HepG2 (cell line): Measurements from ENCODE around the gene XPR1. TPM values are rescaled to one million over a fixed set of nuclear protein-coding genes. Genes with fewer than 3 reads are reported as not detected.

Experiments used
- ATAC-seq: fragments of 200-7000 bp; cut with Tn5 transposase; 3 replicates; pipeline ENCODE4 v1.9.1; 2020; ENCODE audit warnings: mild to moderate bottlenecking, moderate library complexity
- BruUV-seq: library from RNA; stranded (reverse); fragments of 400-500 nt; replicated peaks from 2 replicates; lab custom pipeline; 2021; lab: Mats Ljungman, UMichigan
- CTCF ChIA-PET: fragments of 300-600 bp; formaldehyde crosslinking; extraction: SDS; loops from one replicate; lab custom pipeline; 2021; ENCODE audit warnings: low total read pairs, inconsistent platforms, low intra/inter-chr PET ratio; lab: Yijun Ruan, JAX
- POLR2A ChIA-PET: fragments of 350-600 bp; sonication (Branson Sonifier 250); formaldehyde crosslinking; loops from one replicate; lab custom pipeline; 2020; ENCODE audit warnings: antibody characterized with exemption, inconsistent platforms; lab: Yijun Ruan, JAX
- DNase-seq: peaks from one replicate; pipeline ENCODE4 v3.0.0-alpha.2; 2015; ENCODE audit warnings: low spot score
- FAIRE-seq: peaks from 3 replicates; lab custom pipeline; 2011; peaks lifted over from hg19 to GRCh38; lab: Jason Lieb, UNC
- H2AFZ ChIP-seq: one replicate; pipeline ENCODE4 v1.6.1; 2011; ENCODE audit warnings: low read length, inconsistent platforms
- H3K27ac ChIP-seq: fragments of 300-600 bp; 3 replicates; pipeline ENCODE4 v1.8.0; 2011; ENCODE audit warnings: mixed run types, mild to moderate bottlenecking, mixed read lengths, low read length, inconsistent platforms; ENCODE audit not compliant: insufficient read depth; ENCODE audit errors: extremely low read length
- H3K27me3 ChIP-seq, 2 experiments: fragments of 200-600 bp in 1 of 2; 2 replicates in 1 of 2; 3 replicates in 1 of 2; pipeline versions ENCODE4 v1.6.0 to v1.8.0; 2011; ENCODE audit warnings: low read length in 2 of 2, mild to moderate bottlenecking in 2 of 2, moderate library complexity in 2 of 2, inconsistent platforms in 1 of 2; ENCODE audit not compliant: insufficient read depth in 2 of 2, control insufficient read depth in 1 of 2
- H3K36me3 ChIP-seq, 2 experiments: fragments of 200-600 bp in 1 of 2; replicated peaks in 1 of 2; 2 replicates in 1 of 2; 3 replicates in 1 of 2; pipeline versions ENCODE4 v1.5.1 to v1.8.0; 2011; ENCODE audit warnings: low read length in 2 of 2, inconsistent platforms in 1 of 2; ENCODE audit not compliant: insufficient read depth in 2 of 2, control insufficient read depth in 1 of 2
- H3K4me1 ChIP-seq: 2 replicates; pipeline ENCODE4 v1.5.1; 2012; ENCODE audit warnings: low read length, inconsistent platforms; ENCODE audit not compliant: insufficient read depth
- H3K4me2 ChIP-seq: 2 replicates; pipeline ENCODE4 v1.6.0; 2011; ENCODE audit warnings: low read depth, low read length, inconsistent platforms
- H3K4me3 ChIP-seq, 3 experiments: fragments of 200-600 bp in 1 of 3; sonication (generic), shearing (Covaris generic) in 1 of 3; replicated peaks in 1 of 3; 2 replicates each; pipeline ENCODE4 v1.5.1; 2011 to 2016; ENCODE audit warnings: low read length in 3 of 3, inconsistent platforms in 2 of 3, low read depth in 2 of 3, mild to moderate bottlenecking in 2 of 3, control low read depth in 1 of 3, mixed read lengths in 1 of 3; ENCODE audit not compliant: insufficient read depth in 1 of 3
- H3K79me2 ChIP-seq: one replicate; pipeline ENCODE4 v1.6.1; 2011; ENCODE audit warnings: low read length, inconsistent platforms; ENCODE audit not compliant: insufficient read depth
- H3K9ac ChIP-seq: 2 replicates; pipeline ENCODE4 v1.6.0; 2011; ENCODE audit warnings: mild to moderate bottlenecking, low read depth, low read length, inconsistent platforms; ENCODE audit not compliant: insufficient read depth
- H3K9me3 ChIP-seq: 2 replicates; pipeline ENCODE4 v1.5.1; 2012; ENCODE audit warnings: mild to moderate bottlenecking, low read length
- H4K20me1 ChIP-seq: 2 replicates; pipeline ENCODE4 v1.6.0; 2011; ENCODE audit warnings: inconsistent platforms, mild to moderate bottlenecking, low read length, moderate library complexity; ENCODE audit not compliant: insufficient read depth
- EP300 ChIP-seq, 3 experiments: sonication (generic) in 1 of 3; formaldehyde crosslinking in 1 of 3; IDR thresholded peaks; 2 replicates each; pipeline versions ENCODE4 v1.5.1 to v1.6.1; 2011 to 2020; ENCODE audit warnings: low read depth in 2 of 3, low read length in 2 of 3, borderline replicate concordance in 1 of 3, improper control_type of control experiment in 1 of 3, mild to moderate bottlenecking in 1 of 3, missing genetic modification reagents in 1 of 3, moderate library complexity in 1 of 3
- ERF ChIP-seq: IDR thresholded peaks from 2 replicates; pipeline ENCODE4 v1.6.1; 2018; ENCODE audit warnings: missing biosample characterization, missing genetic modification reagents
- FOXP1 ChIP-seq, 2 experiments: fragments of 450-650 bp in 1 of 2; IDR thresholded peaks; 2 replicates each; pipeline ENCODE4 v1.6.1; 2017 to 2018; ENCODE audit warnings: antibody characterized with exemption in 1 of 2
- HNF4A ChIP-seq: sonication (generic); formaldehyde crosslinking; IDR thresholded peaks from 2 replicates; pipeline ENCODE4 v1.4.0; 2020; ENCODE audit warnings: missing genetic modification reagents
- MXI1 ChIP-seq: IDR thresholded peaks from 3 replicates; pipeline ENCODE4 v1.6.1; 2012; ENCODE audit warnings: low read depth, low read length, inconsistent platforms, borderline replicate concordance
- NR2C2 ChIP-seq: sonication (generic); formaldehyde crosslinking; IDR thresholded peaks from 2 replicates; pipeline ENCODE4 v1.4.0; 2020; ENCODE audit warnings: missing genetic modification reagents, mild to moderate bottlenecking, moderate library complexity, borderline replicate concordance
- ZBTB46 ChIP-seq: sonication (generic); formaldehyde crosslinking; IDR thresholded peaks from 2 replicates; pipeline ENCODE4 v1.4.0; 2020; ENCODE audit warnings: mild to moderate bottlenecking, missing genetic modification reagents, borderline replicate concordance
- ZNF280B ChIP-seq: sonication (generic); formaldehyde crosslinking; IDR thresholded peaks from 2 replicates; pipeline ENCODE4 v1.5.0; 2020; ENCODE audit warnings: missing genetic modification reagents, mild to moderate bottlenecking, borderline replicate concordance
- ZNF512 ChIP-seq: sonication (generic); formaldehyde crosslinking; IDR thresholded peaks from 2 replicates; pipeline ENCODE4 v1.4.0; 2020; ENCODE audit warnings: mild to moderate bottlenecking, missing genetic modification reagents
- ZNF713 ChIP-seq: sonication (generic); formaldehyde crosslinking; IDR thresholded peaks from 2 replicates; pipeline ENCODE4 v1.4.0; 2020; ENCODE audit warnings: mild to moderate bottlenecking, missing genetic modification reagents
- WGBS: methylation state at CpG from one replicate; pipeline ENCODE4 v1.1.6; 2017; ENCODE audit warnings: low lambda C conversion rate; 5-methylcytosine and 5-hydroxymethylcytosine counted together
- in situ Hi-C: cut with HindIII; loops from 2 replicates; pipeline ENCODE4 v1.10.0; 2017; ENCODE audit warnings: low pct_unique_long_range_greater_than_20kb; ENCODE audit not compliant: extremely low pct_ligation_motif_present
- intact Hi-C: fragments of 100-400 bp; cut with micrococcal nuclease; formaldehyde crosslinking; loops from one replicate; pipeline ENCODE4 v1.10.0; 2022; ENCODE audit not compliant: unreplicated experiment
- polyA plus RNA-seq, 8 experiments: library from polyadenylated mRNA; depleted of rRNA in 3 of 8; stranded (reverse) in 7 of 8; unstranded in 1 of 8; fragments of >200 nt; fragmentation: Illumina TruSeq in 4 of 8; extraction: Trizol in 4 of 8; gene quantifications; 2 replicates each; pipeline versions ENCODE4 v1.2.1 to v1.2.3, GENCODE V29; 2011 to 2016; ENCODE audit warnings: low read depth in 4 of 8, missing spikeins in 1 of 8, mixed read lengths in 1 of 8; ENCODE audit not compliant: insufficient read depth in 1 of 8
- small RNA-seq, 3 experiments: library from RNA; depleted of rRNA; stranded (forward); fragments of <200 nt; gene quantifications; one replicate each; pipeline ENCODE3, GENCODE V24; 2012; ENCODE audit warnings: low read depth in 2 of 3, low replicate concordance in 1 of 3; ENCODE audit not compliant: insufficient read length in 3 of 3, insufficient read depth in 2 of 3
- total RNA-seq, 5 experiments: library from RNA; depleted of rRNA; stranded (reverse); fragments of >200 nt; fragmentation: Illumina TruSeq; extraction: Trizol; gene quantifications; 2 replicates each; pipeline ENCODE4 v1.2.3, GENCODE V29; 2016; ENCODE audit warnings: low read depth in 1 of 5

XPR1 gene
- total and polyA plus RNA-seq, 2 of the 13 experiments (the other 11 are each of a cell fraction or from before 2014, with no cell fraction given), result 22.3 to 23.6 TPM

GRCh38 chr1:180939711-180940103, 307.9 kb downstream of the XPR1 start:
- FAIRE-seq (no peak), ATAC-seq (no peak), DNase-seq (no peak)
- ChIA-PET CTCF (no interaction called here), POLR2A (interaction anchor here (1.4 kb wide), 1 partner anchor 14 kb away, joined by 3 read pairs; no protein-coding TSS in a partner anchor)
- no TSS peak for BruUV-seq
- H4K20me1 ChIP-seq, result no peaks in the 10 kb centered on the region
- no peak overlapping the region for H2AFZ ChIP-seq
- H3K4me3 ChIP-seq, result no peak overlapping the region
- H3K27me3 ChIP-seq, result no peaks in the 10 kb centered on the region; a peak in 1 of 5 replicates
- no peak overlapping the region for H3K4me2 ChIP-seq
- in situ Hi-C loops, result no loop called here
- H3K79me2 ChIP-seq, result no peaks in the 10 kb centered on the region
- TF ChIP-seq ZBTB46 (CRISPR knock-in tag), result no peak
- no peak for TF ChIP-seq ZNF713 (CRISPR knock-in tag)
- TF ChIP-seq ZNF512 (CRISPR knock-in tag), result no peak
- no peak for TF ChIP-seq ERF
- no peak for TF ChIP-seq ZNF280B
- no peak for TF ChIP-seq EP300 (IDR thresholded peaks at IDR 0.05; ENCODE audit: low read depth in 2 of 2, low read length in 2 of 2)
- TF ChIP-seq EP300 (CRISPR knock-in tag; IDR thresholded peaks at IDR 0.05; ENCODE audit: borderline replicate concordance), result no peak
- TF ChIP-seq FOXP1 (IDR thresholded peaks at IDR 0.05), result no peak
- TF ChIP-seq FOXP1 (CRISPR knock-in tag; IDR thresholded peaks at IDR 0.05), result no peak
- no peak for TF ChIP-seq MXI1
- TF ChIP-seq NR2C2 (CRISPR knock-in tag), result no peak
- no peak for TF ChIP-seq HNF4A (CRISPR knock-in tag)
- H3K9me3 ChIP-seq, result no peaks in the 10 kb centered on the region
- peaks cover 21% of the 10 kb centered on the region for H3K4me1 ChIP-seq
- no peak overlapping the region for H3K27ac ChIP-seq
- 73% methylated on average over 3 of the region's 3 CpGs for WGBS
- H3K9ac ChIP-seq, result no peak overlapping the region
- intact Hi-C loops, result no loop called here
- no peaks in the 10 kb centered on the region for H3K36me3 ChIP-seq

Small RNAs within 50 kb of the gene (small RNA-seq; reads per million reads assigned to genes)
- 0 reads per million in 3 experiments for gene RF00026

Other genes starting within 250 kb of the XPR1 start
- gene ACBD6, start 129.4 kb upstream of the XPR1 start, total RNA-seq (2016; rRNA removed; fragmentation: Illumina TruSeq; extraction: Trizol), result 40.3 and 47.2 TPM in 2 replicates
- 33.5 and 34.6 TPM in 2 replicates for gene ACBD6, start 129.4 kb upstream of the XPR1 start, polyA plus RNA-seq (2011; rRNA removed)
- gene OVAAL, start 73.1 kb upstream of the XPR1 start, total RNA-seq (2016; rRNA removed; fragmentation: Illumina TruSeq; extraction: Trizol), result not detected in 2 replicates
- gene OVAAL, start 73.1 kb upstream of the XPR1 start, polyA plus RNA-seq (2011; rRNA removed), result 0.04 and 0.08 TPM in 2 replicates